NCI-H524 (cell line): Measurements from ENCODE around the gene SLC25A12.
"Not testable (repeated sequence)": the region's sequence is repeated elsewhere in the genome, so short reads cannot be mapped to it uniquely, and the experiment has no call there.

Experiments used
- DNase-seq, 2 experiments: peaks; one replicate each; lab custom pipeline; 2025; lab: John Stamatoyannopoulos, UW

Gene SLC25A12

GRCh38 chr2:171893824-171894611 is at the start of gene SLC25A12:
Gene SLC25A12 (minus strand): TSS chr2:171894244. CDS start chr2:171894214, 30 bp downstream.
- peak; percentile 65 to 81 for DNase-seq

GRCh38 chr2:171941316-171941699 is 47.3 kb upstream of the SLC25A12 start:
- no peak for DNase-seq

GRCh38 chr2:171939743-171940071 is 45.7 kb upstream of the SLC25A12 start:
- DNase-seq: no peak

- no peak for DNase-seq
Observed at GRCh38 chr2:171939058-171939742, 45.2 kb upstream of the SLC25A12 start.

GRCh38 chr2:171930385-171930784 is 36.3 kb upstream of the SLC25A12 start:
- no peak for DNase-seq

DNA sequence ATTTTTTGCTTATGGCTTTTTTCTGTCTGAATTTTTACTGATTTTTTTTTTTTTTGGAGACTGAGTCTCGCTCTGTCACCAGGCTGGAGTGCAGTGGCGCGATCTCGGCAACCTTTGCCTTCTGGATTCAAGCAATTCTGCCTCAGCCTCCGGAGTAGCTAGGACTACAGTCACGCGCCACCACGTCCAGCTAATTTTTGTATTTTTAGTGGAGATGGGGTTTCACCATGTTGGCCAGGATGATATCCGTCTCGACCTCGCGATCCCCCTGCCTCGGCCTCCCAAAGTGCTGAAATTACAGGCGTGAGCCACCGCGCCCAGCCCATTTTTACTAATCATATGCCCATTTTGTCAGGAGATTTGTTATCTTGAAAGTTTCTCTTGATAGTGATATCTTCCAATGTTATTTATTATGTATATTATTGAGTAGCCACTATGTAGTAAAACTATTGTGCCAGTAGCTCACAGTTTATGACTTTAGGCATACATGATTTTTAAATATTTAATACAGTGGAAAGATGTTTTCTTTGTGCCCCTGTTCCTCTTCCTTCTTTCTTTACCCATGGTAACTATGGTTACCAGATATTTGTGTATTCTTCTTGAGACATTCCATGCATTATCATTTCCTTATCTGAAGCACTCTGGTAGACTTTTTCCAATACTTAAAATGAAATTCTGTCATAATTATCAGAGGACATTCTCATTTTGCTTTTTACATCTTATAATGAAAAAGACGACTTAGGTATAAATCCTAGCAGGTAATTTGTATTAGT is 30.3 kb upstream of the SLC25A12 start:
- no peak for DNase-seq

DNA sequence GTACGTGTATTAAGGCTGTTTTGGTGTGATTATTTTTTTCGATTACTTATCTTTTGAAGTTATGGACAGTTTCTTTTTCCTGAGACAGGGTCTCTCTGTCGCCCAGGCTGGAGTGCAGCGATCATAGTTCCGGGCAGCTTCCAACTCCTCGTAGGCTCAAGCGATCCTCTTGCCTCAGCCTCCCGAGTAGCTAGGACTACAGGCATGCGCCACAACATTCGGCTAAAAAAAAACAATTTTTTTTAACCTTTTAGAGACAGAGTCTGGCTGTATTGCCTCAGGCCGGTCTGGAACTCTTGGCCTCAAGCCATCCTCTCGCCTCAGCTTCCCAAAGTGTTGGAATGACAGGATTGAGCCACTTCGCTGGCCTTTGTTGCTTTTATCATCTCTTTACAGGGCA is 29.2 kb upstream of the SLC25A12 start:
- peak in 1 of 2 experiments; percentile 10 for DNase-seq

DNA sequence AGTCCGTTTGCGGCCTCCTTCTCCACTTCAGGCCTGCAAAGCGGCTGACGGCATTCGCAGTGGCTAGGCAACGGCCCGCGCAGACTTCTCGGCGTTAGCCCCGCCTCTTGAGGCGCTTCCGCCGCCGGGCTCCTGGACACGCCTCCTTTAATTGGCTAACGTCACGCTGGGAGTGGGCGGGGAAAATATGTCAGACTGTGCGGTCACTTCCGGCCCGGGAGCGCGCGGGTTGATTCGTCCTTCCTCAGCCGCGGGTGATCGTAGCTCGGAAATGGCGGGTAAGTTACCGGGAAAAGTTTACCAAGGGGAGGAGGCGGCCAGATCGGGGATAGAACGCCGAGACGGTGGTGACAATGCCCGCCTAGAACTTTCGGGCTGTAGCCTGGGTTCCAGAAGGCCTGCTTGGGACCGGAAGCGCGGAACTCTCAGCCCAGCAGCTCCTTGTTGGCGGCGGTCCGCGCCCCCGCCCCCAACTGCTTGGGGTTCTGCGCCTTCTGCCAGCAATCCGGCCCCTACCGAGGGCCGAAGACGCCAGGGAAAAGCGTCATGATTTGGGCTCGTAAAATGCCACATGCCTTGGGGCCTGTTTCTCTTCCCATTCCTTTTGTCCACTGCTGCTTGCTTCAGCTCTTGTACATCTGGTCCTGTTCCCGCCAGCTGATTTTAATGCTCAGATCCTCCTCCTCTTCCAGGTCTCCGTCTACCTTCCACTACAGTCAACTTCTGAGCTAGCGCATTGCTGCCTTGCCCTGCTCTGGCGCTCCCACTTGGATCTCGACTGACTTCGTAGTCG is 28.4 kb upstream of the SLC25A12 start, which contains the start of gene HAT1:
Gene HAT1 (plus strand): TSS at position 232 of the 793 bp plus-strand sequence. CDS start 40 bp downstream, at position 272.
- peak; percentile 96 for DNase-seq

GRCh38 chr2:171921970-171922229 is 27.9 kb upstream of the SLC25A12 start:
- DNase-seq: no peak

GRCh38 chr2:171919453-171919852 is 25.4 kb upstream of the SLC25A12 start:
- no peak for DNase-seq

DNA sequence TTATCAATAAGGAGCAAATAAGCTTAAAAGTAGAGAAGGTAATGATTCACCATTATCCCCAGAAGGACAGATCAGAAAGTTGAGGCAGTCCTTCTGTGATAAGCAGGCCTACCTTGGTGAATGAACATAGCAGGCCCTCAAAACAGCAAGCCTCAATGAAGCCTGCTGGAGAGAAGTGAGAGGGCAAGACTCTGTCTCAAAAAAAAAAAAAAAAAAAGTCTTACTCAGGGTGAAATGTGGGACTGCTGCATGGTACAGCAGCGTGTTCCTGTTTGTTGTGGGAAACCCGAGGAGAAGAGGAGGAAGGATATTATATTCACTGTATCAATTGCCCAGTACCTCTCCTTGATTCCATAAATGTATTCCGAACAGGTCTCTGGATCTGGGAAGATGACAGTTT is 19.5 kb upstream of the SLC25A12 start:
- no peak for DNase-seq

GRCh38 chr2:171910494-171910893 is 16.4 kb upstream of the SLC25A12 start:
- no peak for DNase-seq

DNA sequence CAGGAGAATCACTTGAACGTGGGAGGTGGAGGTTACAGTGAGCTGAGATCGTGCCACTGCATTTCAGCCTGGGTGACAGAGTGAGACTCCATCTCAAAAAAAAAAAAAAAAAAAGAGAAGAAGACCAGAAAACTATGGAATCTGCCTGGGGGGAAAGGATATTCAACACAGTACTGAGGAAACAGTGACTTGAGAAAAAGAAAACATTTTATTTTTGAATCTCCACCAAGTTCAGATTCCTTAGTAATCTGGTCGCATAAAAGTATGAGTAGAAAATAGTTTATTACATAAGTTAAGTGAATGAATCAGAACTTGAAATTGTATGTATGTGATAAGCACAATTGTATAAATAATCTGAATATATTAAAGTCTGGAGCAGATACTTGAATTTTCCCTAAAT is 15.2 kb upstream of the SLC25A12 start:
- DNase-seq: no peak

GRCh38 chr2:171908235-171908634 is 14.2 kb upstream of the SLC25A12 start:
- no peak for DNase-seq

GRCh38 chr2:171902840-171903420 is 8.9 kb upstream of the SLC25A12 start:
- no peak for DNase-seq

DNA sequence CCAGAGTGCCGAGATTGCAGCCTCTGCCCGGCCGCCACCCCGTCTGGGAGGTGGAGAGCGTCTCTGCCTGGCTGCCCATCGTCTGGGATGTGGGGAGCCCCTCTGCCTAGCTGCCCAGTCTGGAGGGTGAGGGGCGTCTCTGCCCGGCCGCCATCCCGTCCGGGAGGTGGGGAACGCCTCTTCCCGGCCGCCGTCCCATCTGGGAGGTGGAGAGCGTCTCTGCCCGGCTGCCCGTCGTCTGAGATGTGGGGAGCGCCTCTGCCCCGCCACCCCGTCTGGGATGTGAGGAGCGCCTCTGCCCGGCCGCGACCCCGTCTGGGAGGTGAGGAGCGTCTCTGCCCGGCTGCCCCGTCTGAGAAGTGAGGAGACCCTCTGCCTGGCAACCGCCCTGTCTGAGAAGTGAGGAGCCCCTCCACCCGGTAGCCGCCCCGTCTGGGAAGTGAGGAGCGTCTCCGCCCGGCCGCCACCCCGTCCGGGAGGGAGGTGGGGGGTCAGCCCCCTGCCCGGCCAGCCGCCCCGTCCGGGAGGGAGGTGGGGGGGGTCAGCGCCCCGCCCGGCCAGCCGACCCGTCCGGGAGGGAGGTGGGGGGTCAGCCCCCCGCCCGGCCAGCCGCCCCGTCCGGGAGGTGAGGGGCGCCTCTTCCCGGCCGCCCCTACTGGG is 5.7 kb upstream of the SLC25A12 start:
- not testable (repeated sequence) for DNase-seq

- DNase-seq: no peak
Observed at GRCh38 chr2:171895786-171896185, 1.7 kb upstream of the SLC25A12 start.

DNA sequence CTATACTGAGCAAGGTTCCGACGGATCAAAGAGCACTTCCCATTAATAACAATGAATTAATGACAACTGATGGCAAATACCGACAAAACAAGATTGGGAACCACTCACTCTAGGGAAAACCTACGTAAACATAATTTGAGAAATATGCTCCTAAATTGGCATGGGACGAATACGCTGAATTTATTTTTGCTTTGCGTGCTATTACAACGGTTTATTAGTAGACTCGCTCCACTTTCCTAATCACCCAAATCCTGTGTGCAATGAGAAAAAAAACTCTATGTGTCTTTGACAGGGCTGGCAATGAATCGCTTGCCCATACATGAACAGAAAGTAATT is 536 bp upstream of the SLC25A12 start:
- no peak for DNase-seq

DNA sequence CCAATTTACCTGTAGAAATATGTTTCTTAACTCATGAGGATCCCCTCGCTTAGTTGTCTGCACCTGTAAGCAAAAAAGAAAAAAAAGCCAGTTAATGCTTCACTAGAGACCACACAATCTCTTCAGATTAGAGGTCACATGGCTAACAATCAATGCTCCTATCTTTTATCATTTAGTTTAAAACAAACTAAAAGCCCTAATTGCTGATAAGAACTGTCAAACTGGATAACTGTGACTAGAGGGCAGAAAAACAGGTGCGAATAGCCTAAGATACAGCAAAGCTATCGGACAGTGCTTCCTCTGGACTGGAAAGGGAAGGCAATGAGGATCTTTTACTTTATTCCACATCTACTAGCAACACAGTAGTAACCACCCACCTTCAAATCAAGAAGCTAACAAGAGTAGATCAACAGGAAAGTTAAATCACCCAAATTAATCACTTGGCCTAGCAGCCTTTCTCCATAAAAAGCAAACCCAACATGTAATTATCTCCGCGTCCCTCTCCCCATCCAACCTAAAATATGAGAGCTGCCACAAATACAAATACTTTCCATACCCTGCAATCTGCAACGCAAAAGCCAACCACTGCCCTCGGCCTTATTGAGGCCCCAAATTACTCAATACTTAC is 734 bp downstream of the SLC25A12 start:
- no peak for DNase-seq

- DNase-seq: no peak
Observed at GRCh38 chr2:171889808-171890207, 4.2 kb downstream of the SLC25A12 start.

GRCh38 chr2:171889333-171889732 is 4.7 kb downstream of the SLC25A12 start:
- no peak for DNase-seq
